Measurements from ENCODE around the gene ANGPTL4. TPM values are rescaled to one million over a fixed set of nuclear protein-coding genes. Genes with fewer than 3 reads are reported as not detected.

Gene ANGPTL4
- polyA plus RNA-seq, 1 donor from 2014 or later, result not detected

DNA sequence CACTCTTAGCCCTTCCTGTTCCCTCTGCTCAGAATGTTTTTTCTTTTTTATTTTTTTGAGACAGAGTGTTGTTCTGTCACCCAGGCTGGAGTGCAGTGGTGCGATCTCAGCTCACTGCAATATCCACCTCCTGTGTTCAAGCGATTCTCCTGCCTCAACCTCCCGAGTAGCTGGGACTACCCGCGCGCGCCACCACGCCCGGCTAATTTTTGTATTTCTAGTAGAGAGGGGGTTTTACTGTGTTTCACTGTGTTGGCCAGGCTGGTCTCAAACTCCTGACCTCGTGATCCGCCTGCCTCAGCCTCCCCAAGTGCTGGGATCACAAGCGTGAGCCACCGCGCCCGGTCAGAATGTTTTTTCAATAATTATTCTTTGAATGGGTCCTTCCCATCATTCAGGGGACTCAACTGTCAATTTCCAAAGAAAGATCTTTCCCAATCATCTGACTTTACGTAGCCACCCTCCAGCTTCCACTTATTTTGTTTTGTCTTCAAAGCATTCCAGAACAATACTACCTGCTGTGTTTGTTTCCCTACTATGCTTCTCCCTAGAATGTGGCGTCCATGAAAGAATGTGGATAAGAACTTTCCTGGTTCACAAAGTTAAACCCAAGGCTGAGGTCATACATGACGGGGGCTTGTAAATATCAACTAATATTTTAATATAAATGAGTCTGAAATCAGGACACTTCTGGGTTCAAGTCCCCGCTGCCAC lies 44.0 kb upstream of the ANGPTL4 start:
- H3K36me3 ChIP-seq (ENCODE audit: insufficient read depth, low read length), result no peaks in the 10 kb centered on the region
- peaks cover 6% of the 10 kb centered on the region for H4K20me1 ChIP-seq (ENCODE audit: insufficient read depth)
- no peaks in the 10 kb centered on the region for H3K27me3 ChIP-seq (ENCODE audit: insufficient read depth, low read depth, low read length)
- TF ChIP-seq REST (IDR thresholded peaks at IDR 0.05; ENCODE audit: borderline replicate concordance), result no peak
- H3K9me3 ChIP-seq (ENCODE audit: low read length), result no peaks in the 10 kb centered on the region
- H3K9ac ChIP-seq (ENCODE audit: low read length), result peak overlapping the region; percentile 95
- peak overlapping the region; percentile 90 for H3K27ac ChIP-seq (ENCODE audit: low read length)
- H3K9me2 ChIP-seq (ENCODE audit: insufficient read depth, low read length), result no peaks in the 10 kb centered on the region
- H2AFZ ChIP-seq (ENCODE audit: low read depth, low read length), result no peak overlapping the region
- H3K4me2 ChIP-seq (ENCODE audit: low read length), result peak overlapping the region; percentile 100
- peaks cover 29% of the 10 kb centered on the region for H3K79me2 ChIP-seq (replicated peaks; ENCODE audit: insufficient read depth, low read length)
- H3F3A ChIP-seq (ENCODE audit: insufficient read depth, low read length, poor library complexity, severe bottlenecking), result no peaks in the 10 kb centered on the region
- H3K4me3 ChIP-seq (ENCODE audit: low read length), result peak overlapping the region; percentile 83

DNA sequence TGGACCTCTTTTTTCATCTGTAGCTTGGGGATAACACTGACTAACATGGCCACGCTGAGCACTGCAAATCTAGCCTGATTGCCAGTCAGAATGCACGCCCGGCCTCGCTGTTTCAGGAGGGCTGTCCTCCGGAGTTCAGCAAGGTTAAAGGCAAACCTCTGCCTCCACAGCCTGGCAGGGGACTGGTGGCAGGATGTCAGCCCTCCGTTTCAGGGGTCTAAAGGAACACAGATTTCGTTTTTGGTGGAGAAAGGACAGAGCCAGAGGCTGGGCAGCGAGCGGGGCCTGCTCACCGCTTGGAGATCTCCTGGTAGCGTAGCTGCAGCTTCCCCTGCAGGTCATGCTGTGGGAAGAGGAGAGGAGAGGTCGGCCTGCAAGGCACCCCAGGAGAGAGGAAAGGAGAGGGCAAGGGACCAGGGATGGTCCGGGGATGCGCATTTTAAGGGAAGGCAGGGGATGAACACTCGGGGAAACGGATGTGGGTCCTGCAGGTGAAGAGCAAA lies 43.3 kb upstream of the ANGPTL4 start:
- Histone ChIP-seq H3K9ac (ENCODE audit: low read length) (peak overlapping the region; percentile 95), H3K4me2 (ENCODE audit: low read length) (peak overlapping the region; percentile 100), H3K79me2 (replicated peaks; ENCODE audit: insufficient read depth, low read length) (peaks cover 29% of the 10 kb centered on the region)

More for the DNA sequence above, 43.3 kb upstream of the ANGPTL4 start:
- H3K9me3 ChIP-seq (ENCODE audit: low read length), result no peaks in the 10 kb centered on the region
- peak overlapping the region; percentile 82 for H2AFZ ChIP-seq (ENCODE audit: low read depth, low read length)
- TF ChIP-seq TAF1 (IDR thresholded peaks at IDR 0.05; ENCODE audit: low read depth) (no peak), MXI1 (conservative IDR thresholded peaks at IDR 0.05; ENCODE audit: poor library complexity, severe bottlenecking) (no peak), CTCF (IDR thresholded peaks at IDR 0.05; ENCODE audit: poor library complexity, severe bottlenecking) (no peak), EP300 (conservative IDR thresholded peaks at IDR 0.05; ENCODE audit: poor library complexity, severe bottlenecking) (no peak), REST (IDR thresholded peaks at IDR 0.05; ENCODE audit: borderline replicate concordance) (no peak), EZH2 (IDR thresholded peaks at IDR 0.05; ENCODE audit: borderline replicate concordance, insufficient read depth, low read length, poor library complexity, severe bottlenecking) (no peak), SMC3 (conservative IDR thresholded peaks at IDR 0.05; ENCODE audit: poor library complexity) (no peak), RAD21 (conservative IDR thresholded peaks at IDR 0.05) (no peak), POLR2AphosphoS5 (IDR thresholded peaks at IDR 0.05) (no peak)
- peak overlapping the region; percentile 83 for H3K4me3 ChIP-seq (ENCODE audit: low read length)
- H4K20me1 ChIP-seq (ENCODE audit: insufficient read depth), result peaks cover 6% of the 10 kb centered on the region
- H3K27ac ChIP-seq (ENCODE audit: low read length), result peak overlapping the region; percentile 90
- no peaks in the 10 kb centered on the region for H3K36me3 ChIP-seq (ENCODE audit: insufficient read depth, low read length)
- H3F3A ChIP-seq (ENCODE audit: insufficient read depth, low read length, poor library complexity, severe bottlenecking), result no peaks in the 10 kb centered on the region
- H3K9me2 ChIP-seq (ENCODE audit: insufficient read depth, low read length), result no peaks in the 10 kb centered on the region
- no peaks in the 10 kb centered on the region for H3K27me3 ChIP-seq (ENCODE audit: insufficient read depth, low read depth, low read length)
